Activated T-cell treated with anti-CD3 and anti-CD28 coated beads, Interleukin-2, amount 50 U/mL, for 72 hours (primary cell): ENCODE data around the gene DVL2. TPM values are rescaled to one million over a fixed set of nuclear protein-coding genes. Genes with fewer than 3 reads are reported as not detected.

Experiments used
- ATAC-seq, 2 donors: fragments of 150-1000 bp; cut with Tn5 transposase; replicated peaks in 1 of 2; 2 replicates each; pipeline ENCODE4 v1.10.0; 2021; ENCODE audit warnings: moderate library complexity in 2 of 2, mild to moderate bottlenecking in 1 of 2
- DNase-seq, 2 donors: peaks; one replicate each; pipeline ENCODE4 v3.0.0; 2021 to 2022; ENCODE audit warnings: mixed read lengths in 1 of 2
- H3K27ac Mint-ChIP-seq: one replicate; pipeline ENCODE4 v1.8.0; 2022; ENCODE audit warnings: mild to moderate bottlenecking, moderate library complexity, mixed read lengths
- H3K27me3 Mint-ChIP-seq: one replicate; pipeline ENCODE4 v1.8.0; 2022; ENCODE audit warnings: low read depth, mixed read lengths
- H3K36me3 Mint-ChIP-seq, 2 donors: one replicate each; pipeline ENCODE4 v1.8.0; 2022; ENCODE audit warnings: mixed read lengths in 2 of 2, mild to moderate bottlenecking in 1 of 2; ENCODE audit not compliant: insufficient read depth in 2 of 2
- H3K4me1 Mint-ChIP-seq: one replicate; pipeline ENCODE4 v1.8.0; 2022; ENCODE audit warnings: low read depth, mixed read lengths
- H3K4me3 Mint-ChIP-seq, 2 donors: one replicate each; pipeline ENCODE4 v1.8.0; 2022; ENCODE audit warnings: mild to moderate bottlenecking in 2 of 2, mixed read lengths in 2 of 2, moderate library complexity in 2 of 2
- H3K9me3 Mint-ChIP-seq, 2 donors: one replicate each; pipeline ENCODE4 v1.8.0; 2022; ENCODE audit warnings: mixed read lengths in 2 of 2
- total RNA-seq, 2 donors: library from RNA; stranded (reverse); gene quantifications; one replicate each; pipeline ENCODE4 v1.2.3, GENCODE V29; 2022

DVL2 gene
- total RNA-seq: 10 to 100 TPM; 49.5 to 54.8 TPM

- Mint-ChIP-seq H3K4me1 (peaks cover 65% of the 10 kb centered on the region), H3K36me3 (peaks cover 10 to 16% of the 10 kb centered on the region in 2 donors)
Observed at GRCh38 chr17:7234083-7234951, at the start of gene DVL2. Gene DVL2 (minus strand): TSS chr17:7234517. CDS start chr17:7234262, 255 bp downstream.

GRCh38 chr17:7283471-7284216, 49.3 kb upstream of the DVL2 start:
- Mint-ChIP-seq H3K4me3 (no peak overlapping the region), H3K27ac (no peak overlapping the region), H3K36me3 (no peaks in the 10 kb centered on the region), H3K27me3 (peaks cover 32% of the 10 kb centered on the region), H3K4me1 (peaks cover 26% of the 10 kb centered on the region), H3K9me3 (no peaks in the 10 kb centered on the region)
- DNase-seq (no peak), ATAC-seq (no peak)

More at GRCh38 chr17:7234083-7234951, at the start of gene DVL2:
- ATAC-seq: peak; percentile 57 to 60
- H3K4me3 Mint-ChIP-seq: peak within 1 kb of the TSS; percentile 85 to 89
- peak within 1 kb of the TSS; percentile 79 for H3K27ac Mint-ChIP-seq
- H3K9me3 Mint-ChIP-seq: no peaks in the 10 kb centered on the region
- DNase-seq: peak; percentile 95 to 98
- no peaks in the 10 kb centered on the region for H3K27me3 Mint-ChIP-seq

- ATAC-seq: no peak
- H3K27me3 Mint-ChIP-seq: peaks cover 32% of the 10 kb centered on the region
- H3K4me3 Mint-ChIP-seq: peak overlapping the region; percentile 40 to 86
- peaks cover 26% of the 10 kb centered on the region for H3K4me1 Mint-ChIP-seq
- no peaks in the 10 kb centered on the region for H3K9me3 Mint-ChIP-seq
- H3K36me3 Mint-ChIP-seq: no peaks in the 10 kb centered on the region
- no peak for DNase-seq
- H3K27ac Mint-ChIP-seq: no peak overlapping the region
Observed at GRCh38 chr17:7282752-7283321, 48.5 kb upstream of the DVL2 start.

- H3K4me1 Mint-ChIP-seq: peaks cover 26% of the 10 kb centered on the region
- peak overlapping the region; percentile 86 to 91 for H3K4me3 Mint-ChIP-seq
- H3K27ac Mint-ChIP-seq: no peak overlapping the region
- DNase-seq (no peak), ATAC-seq (no peak)
- no peaks in the 10 kb centered on the region for H3K36me3 Mint-ChIP-seq
- peaks cover 32% of the 10 kb centered on the region for H3K27me3 Mint-ChIP-seq
- no peaks in the 10 kb centered on the region for H3K9me3 Mint-ChIP-seq
Observed at GRCh38 chr17:7281953-7282751, 47.8 kb upstream of the DVL2 start.

GRCh38 chr17:7281074-7281952, 47.0 kb upstream of the DVL2 start, which contains the start of gene SLC2A4:
Gene SLC2A4 (plus strand): TSS chr17:7281718. CDS start chr17:7281935, 217 bp downstream.
- no peak within 1 kb of the TSS for H3K27ac Mint-ChIP-seq
- ATAC-seq: peak; percentile 82
- H3K4me3 Mint-ChIP-seq: peak within 1 kb of the TSS; percentile 86 to 91
- peaks cover 26% of the 10 kb centered on the region for H3K4me1 Mint-ChIP-seq
- H3K9me3 Mint-ChIP-seq: no peaks in the 10 kb centered on the region
- peak; percentile 89 to 91 for DNase-seq
- H3K27me3 Mint-ChIP-seq: peaks cover 32% of the 10 kb centered on the region
- no peaks in the 10 kb centered on the region for H3K36me3 Mint-ChIP-seq

GRCh38 chr17:7280519-7281073, 46.3 kb upstream of the DVL2 start:
- peaks cover 26% of the 10 kb centered on the region for H3K4me1 Mint-ChIP-seq
- DNase-seq (peak; percentile 84 to 89), ATAC-seq (peak; percentile 83)
- no peaks in the 10 kb centered on the region for H3K9me3 Mint-ChIP-seq
- no peaks in the 10 kb centered on the region for H3K36me3 Mint-ChIP-seq
- H3K27me3 Mint-ChIP-seq: peaks cover 32% of the 10 kb centered on the region
- no peak overlapping the region for H3K27ac Mint-ChIP-seq
- peak overlapping the region; percentile 86 to 91 for H3K4me3 Mint-ChIP-seq

- Mint-ChIP-seq H3K27me3 (peaks cover 32% of the 10 kb centered on the region), H3K4me1 (peaks cover 26% of the 10 kb centered on the region), H3K9me3 (no peaks in the 10 kb centered on the region), H3K36me3 (no peaks in the 10 kb centered on the region), H3K27ac (no peak overlapping the region), H3K4me3 (no peak overlapping the region)
- DNase-seq: no peak
- no peak for ATAC-seq
Observed at GRCh38 chr17:7279448-7279847, 45.1 kb upstream of the DVL2 start.

GRCh38 chr17:7266784-7267183, 32.5 kb upstream of the DVL2 start:
- H3K27ac Mint-ChIP-seq: no peak overlapping the region
- peaks cover 0 to 3% of the 10 kb centered on the region in 2 donors for H3K36me3 Mint-ChIP-seq
- DNase-seq (no peak), ATAC-seq (no peak)
- peaks cover 21% of the 10 kb centered on the region for H3K27me3 Mint-ChIP-seq
- H3K4me3 Mint-ChIP-seq: no peak overlapping the region
- H3K9me3 Mint-ChIP-seq: no peaks in the 10 kb centered on the region
- H3K4me1 Mint-ChIP-seq: peaks cover 23% of the 10 kb centered on the region

GRCh38 chr17:7263801-7264078, 29.4 kb upstream of the DVL2 start:
- Mint-ChIP-seq H3K9me3 (no peaks in the 10 kb centered on the region), H3K36me3 (peaks cover 0 to 3% of the 10 kb centered on the region in 2 donors), H3K27ac (no peak overlapping the region), H3K4me1 (peaks cover 38% of the 10 kb centered on the region), H3K4me3 (peak overlapping the region; percentile 58 to 82), H3K27me3 (peaks cover 21% of the 10 kb centered on the region)
- DNase-seq (no peak), ATAC-seq (no peak)

- peak overlapping the region; percentile 58 to 82 for H3K4me3 Mint-ChIP-seq
- peaks cover 21% of the 10 kb centered on the region for H3K27me3 Mint-ChIP-seq
- H3K36me3 Mint-ChIP-seq: peaks cover 0 to 3% of the 10 kb centered on the region in 2 donors
- H3K4me1 Mint-ChIP-seq: peaks cover 40% of the 10 kb centered on the region
- peak overlapping the region; percentile 28 for H3K27ac Mint-ChIP-seq
- ATAC-seq (peak; percentile 16 to 27), DNase-seq (no peak)
- H3K9me3 Mint-ChIP-seq: no peaks in the 10 kb centered on the region
Observed at GRCh38 chr17:7262935-7263800, 28.9 kb upstream of the DVL2 start.
